GM18858 (cell line): ENCODE measurements around the gene SUSD4.

Source experiments
- ATAC-seq: cut with Tn5 transposase; IDR thresholded peaks from one replicate; pipeline ENCODE4 v1.9.1; 2021; ENCODE audit not compliant: unreplicated experiment

The SUSD4 gene

DNA sequence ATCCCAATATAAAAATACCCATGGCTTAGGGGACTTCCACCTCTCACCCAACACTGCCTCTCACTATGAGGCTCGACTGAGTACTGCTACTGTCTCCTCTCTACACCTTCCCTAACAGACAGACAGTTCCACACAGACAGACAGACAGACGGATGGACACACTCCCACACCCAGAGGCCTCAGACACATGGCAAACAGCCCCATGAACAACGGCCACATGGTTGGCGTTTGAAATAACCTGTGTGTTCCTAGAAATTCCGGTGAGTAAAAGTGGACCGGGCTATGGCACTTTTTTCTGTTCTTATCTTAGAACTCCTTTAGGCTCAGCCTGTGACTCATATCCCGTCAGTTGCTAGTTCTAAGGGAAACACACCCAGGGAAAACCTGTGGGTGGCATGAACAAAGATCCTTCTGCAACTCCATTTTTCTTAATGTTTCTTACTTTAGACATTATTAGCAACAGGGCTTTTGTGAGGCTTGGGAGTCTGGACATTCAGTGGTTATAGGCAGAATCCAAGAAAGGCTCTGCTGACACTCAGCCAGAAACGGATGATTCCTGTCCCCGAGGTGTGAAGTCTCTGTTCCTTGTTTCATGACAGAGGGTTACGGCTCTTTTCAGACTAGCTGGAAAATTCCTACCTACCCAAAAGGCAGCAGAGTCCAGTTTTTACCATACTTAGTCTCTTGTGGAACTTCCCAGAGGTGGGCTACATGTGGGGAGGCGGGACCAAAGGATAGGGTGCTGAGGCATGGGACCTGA, 130.4 kb downstream of the SUSD4 start:
- ATAC-seq: no peak

DNA sequence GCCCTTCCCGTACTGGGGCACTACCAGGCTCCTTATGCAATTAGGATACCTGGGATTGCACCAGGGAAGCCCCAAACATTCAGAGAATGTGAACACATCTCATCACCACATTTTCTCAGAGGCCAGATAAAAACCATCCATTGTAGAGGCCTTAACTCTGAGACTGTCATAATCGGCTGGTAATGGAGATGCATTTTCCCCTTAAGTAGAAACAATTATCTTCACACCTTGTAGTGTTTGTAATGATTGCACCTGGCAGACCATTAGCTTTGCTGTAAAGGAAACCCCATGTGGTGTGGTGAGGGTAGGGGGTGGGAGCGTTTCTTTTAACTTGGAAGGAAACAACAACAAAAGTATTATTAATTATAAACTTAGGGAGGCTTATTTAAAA, 131.0 kb downstream of the SUSD4 start:
- ATAC-seq: no peak

DNA sequence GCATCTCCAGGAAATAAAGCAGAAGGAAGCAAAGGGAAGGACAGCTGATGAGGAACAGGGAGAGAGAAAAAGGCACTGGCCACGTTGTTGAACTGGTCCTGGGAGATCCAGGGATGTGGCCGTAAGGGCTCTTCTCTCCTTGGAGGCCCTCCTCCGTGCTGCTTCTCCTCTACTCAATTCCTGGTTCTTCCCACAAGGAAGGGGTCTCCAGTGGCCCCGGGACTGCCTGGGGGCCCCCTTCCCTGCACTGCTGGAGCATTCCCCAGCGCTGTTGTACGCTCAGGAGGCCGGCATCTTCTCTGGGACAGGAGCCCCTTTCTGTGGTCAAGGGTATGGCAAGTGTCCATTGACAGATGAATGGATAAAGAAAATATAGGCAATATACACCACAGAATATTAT, 132.4 kb downstream of the SUSD4 start:
- ATAC-seq: no peak

DNA sequence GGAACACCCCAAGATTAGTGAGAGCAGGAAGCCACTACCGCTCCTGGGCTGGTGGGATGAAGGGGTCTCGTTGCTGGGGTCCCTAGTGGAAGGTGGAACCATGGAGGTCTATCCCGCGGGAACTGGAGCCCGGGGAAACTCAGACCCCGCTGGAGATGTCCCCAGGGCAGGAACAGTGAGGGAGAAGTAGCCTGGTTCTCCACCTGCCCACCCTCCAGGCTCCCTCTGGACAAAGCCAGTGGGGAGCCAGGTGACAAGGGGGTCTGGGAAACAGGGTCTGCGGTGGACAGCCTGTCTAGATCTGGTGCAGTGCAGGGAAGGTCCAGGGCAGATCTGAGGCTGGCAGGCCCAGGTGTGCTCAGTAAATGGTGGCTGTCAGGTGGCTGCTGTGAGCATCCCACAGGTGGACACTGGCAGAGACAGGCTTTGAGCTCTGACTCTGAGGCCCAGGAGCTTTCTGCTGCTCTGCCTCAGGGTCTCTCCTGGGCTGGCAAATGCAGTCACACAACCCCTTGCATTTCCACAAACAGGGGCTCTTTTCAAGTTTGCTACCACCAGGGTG, 132.9 kb downstream of the SUSD4 start:
- no peak for ATAC-seq

DNA sequence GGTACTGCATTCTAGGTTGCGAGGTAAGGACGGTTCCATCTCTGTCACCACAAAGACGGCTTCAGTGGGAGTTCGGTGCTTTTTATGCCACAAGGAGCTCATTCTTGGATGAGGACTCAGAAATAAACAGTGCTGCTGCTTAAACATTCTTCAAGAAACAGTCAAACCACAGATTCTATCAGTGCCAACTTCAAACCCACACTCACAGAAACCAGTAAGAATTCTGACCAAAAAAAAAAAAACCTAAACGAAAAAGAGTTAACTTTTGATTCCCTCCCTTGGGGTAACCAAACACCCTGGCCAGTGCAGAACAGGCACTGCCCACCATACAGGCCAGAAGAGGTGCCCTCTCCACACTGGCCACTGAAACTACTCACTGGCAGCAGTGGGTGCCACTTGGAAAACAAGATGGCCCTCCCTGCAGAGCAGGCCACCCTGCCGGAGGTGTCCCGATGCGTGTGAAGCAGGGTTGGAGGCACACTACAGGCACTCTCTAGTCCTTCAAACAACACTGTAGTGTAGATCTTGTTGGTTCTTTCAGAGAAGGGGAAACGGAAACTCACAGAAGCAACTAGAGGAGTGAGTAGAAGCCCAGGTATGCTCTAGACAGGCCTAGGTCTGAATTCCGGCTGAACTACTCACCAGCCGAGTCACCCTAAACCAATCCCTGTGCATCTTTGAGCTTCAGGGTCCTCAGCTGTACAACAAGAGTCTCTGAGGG, 133.7 kb downstream of the SUSD4 start:
- ATAC-seq: no peak

DNA sequence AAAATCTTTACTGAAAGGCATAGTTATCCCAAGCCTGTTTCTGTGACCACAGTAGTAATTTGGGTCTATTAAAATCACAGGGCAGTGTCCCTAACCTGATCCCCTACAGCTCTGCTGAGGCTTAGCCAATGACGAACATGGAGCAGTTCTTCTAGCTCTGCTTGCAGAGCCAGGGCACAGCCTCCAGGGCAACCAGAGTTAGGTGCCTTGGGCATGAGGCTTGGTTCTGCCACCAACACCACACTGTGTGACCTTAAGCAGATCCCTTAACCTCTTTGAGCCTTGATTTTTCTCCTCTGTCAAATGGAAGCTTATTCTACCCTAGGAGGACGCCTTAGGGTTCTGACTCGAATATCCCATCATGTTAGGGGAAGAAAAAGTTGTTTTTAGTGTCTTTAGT, 134.2 kb downstream of the SUSD4 start:
- ATAC-seq: no peak

DNA sequence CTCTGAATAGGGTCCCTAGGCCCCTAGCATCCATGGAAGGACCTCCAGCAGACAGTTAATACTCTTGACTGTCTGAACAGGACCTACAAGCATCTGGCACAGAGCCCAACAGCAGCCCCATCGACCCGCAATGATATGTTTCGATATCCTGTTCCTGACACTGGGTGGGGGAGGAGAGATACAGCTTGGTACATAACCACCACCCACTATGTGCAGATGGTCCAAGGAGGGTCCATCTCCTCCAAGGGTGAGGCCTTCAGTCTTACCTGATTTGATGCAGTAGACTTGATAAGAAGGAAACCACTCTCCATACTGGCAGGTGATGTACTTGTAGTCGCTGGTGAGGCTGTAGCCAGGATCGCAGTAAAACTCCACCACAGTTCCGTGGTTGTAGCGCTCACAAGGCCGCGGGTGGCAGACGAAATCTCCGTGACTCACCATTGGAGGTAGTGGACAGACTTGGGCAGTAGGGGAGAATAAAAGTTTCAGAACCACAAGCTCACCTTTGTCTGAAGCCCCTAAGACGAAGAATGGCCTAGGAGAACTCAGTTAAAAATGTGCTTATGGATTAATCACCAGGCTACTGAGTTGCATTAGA, 134.9 kb downstream of the SUSD4 start:
- no peak for ATAC-seq

DNA sequence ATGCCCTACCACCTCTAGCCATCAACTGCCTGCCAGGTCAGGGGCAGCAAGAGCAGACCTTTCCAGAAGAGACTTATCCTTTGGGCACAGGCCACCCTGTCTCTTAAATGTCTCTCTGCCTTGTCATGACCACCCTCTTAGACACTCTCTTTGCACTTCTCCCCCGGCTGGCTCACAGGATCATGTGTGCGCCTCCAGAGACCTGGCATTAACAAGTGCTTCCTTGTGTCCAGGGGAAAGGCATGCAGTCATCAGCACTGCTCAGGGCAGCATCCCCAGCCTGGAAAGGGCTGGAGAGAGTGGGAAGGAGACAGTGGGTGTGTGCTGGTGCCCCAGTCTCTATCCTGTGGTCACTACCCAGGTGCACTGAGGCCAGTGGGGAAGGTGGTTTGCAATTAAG, 135.8 kb downstream of the SUSD4 start:
- no peak for ATAC-seq

DNA sequence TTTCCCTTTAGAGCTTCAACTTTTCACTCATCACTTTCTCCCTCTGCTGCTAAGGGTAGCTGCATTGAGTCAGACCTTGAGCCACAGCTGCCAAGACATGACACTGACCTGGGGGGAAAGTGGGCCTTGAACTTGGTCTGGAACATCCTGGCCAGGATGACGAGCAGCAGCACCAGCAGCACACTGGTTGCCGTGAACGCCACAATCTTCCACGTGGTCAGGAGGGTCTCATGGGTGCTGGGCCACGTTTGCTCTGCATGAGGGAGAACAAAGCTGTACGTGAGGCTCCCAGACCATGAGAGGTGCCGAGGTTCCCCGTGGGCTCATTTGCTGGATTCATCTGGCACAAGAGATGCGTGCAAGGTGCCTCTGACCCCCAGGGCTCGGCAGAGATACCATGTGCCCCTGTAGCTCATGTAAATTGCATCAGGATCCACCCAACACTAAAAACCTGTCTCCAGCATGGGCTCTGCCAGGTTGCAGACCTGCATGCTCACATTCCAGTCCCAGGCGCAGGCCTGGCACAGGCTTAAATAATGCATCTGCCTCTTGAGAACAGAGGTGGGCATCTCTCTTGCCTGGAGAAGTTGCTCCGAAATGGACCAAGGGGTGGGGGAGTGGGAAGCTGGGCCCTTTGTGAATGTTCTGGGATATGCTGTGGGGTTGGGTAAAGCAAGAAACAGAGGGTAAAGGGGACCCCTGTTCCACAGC, 136.3 kb downstream of the SUSD4 start:
- ATAC-seq: no peak

DNA sequence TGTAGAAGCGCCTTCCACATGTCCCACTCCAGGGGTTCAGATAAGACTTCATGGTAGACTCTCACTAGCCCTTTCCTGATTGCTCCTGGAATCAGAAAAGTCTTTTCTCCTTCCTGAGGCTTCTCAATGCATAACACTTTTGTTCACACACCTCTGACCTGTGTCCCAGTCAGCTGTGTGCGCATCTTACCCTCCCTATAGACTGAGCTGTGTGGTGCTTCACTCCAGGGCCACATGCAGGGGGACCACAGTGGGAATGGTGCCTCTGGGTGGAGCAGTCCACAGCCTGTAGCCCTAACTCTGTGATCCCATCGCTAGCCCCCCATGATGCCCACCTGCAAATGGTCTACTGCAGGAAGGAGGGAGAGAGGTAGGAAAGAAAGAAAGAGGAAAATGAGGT, 136.9 kb downstream of the SUSD4 start:
- ATAC-seq: no peak

DNA sequence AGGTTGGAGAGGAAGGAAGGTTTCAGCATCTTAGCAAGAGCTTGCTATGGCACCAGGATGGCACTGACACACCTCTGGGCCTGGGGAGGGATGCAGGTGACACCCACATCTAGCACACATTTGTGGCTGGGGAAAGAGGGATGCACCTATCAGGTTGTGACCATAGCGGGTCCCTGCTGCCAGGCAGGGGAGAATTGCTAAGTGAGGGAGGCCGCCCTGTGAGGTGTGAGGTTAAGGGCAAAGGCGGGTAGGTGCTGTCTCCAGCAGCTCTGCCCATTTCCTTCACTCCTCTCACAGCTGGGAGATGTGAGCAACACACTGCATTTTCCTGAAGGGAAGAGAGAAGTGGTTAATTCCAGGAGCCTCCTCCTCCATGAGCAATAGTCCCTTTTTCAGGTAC, 137.7 kb downstream of the SUSD4 start:
- ATAC-seq: no peak

DNA sequence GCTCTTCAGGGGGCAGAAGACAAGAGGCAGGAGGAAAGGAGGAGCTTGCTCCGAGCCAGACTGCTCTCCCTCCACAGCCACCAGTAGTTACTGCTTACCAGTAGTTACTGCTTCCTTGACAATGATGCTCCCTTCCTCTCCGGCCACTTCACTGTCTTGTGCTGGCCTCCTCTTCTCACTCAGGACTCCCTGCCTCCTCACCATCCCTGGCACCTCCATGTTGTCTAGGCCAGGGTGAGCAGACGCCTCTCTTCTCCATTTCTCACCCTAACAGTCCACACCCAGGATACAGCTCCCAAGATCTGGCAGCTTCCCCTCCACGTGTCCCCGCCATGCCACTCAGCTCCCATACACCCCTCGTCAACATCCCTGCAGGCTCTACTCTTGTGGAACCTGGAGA, 138.5 kb downstream of the SUSD4 start:
- ATAC-seq: no peak

DNA sequence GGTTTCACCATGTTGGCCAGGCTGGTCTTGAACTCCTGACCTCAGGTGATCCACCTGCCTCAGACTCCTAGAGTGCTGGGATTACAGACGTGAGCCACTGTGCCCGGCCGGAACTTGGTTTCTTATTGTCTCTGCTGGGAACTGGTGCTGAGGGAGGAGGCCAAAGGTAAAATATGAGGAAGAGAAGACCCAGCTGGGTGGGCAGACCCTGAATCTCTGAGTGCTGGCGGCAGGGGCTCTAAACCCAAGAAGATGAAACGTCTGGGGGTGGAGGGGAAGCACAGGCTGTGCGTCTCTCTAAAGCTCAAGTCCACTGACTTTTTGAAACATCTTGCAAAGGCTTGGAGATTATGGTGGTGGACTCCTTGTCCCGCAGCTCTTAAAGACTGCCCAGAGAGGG, 138.9 kb downstream of the SUSD4 start:
- no peak for ATAC-seq

DNA sequence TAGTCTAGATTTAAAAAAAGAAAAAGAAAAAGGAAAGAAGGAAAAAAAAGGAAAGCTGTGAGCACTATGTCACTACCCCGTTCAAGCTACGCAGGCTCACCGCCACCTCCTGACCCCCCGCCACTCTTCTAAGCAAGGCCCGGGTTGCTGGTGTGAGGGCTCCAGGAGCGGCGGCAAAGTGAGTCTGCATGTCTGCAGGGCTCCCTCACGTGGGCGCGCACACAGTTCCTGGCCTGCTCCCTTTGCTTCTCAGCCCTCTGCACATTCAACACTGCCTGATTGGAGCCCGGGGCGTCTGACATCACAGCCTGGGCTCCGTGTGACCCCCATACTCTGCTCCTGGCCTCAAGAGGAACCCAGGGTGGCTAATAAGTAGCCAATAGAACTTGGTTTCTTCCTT, 139.5 kb downstream of the SUSD4 start:
- no peak for ATAC-seq

DNA sequence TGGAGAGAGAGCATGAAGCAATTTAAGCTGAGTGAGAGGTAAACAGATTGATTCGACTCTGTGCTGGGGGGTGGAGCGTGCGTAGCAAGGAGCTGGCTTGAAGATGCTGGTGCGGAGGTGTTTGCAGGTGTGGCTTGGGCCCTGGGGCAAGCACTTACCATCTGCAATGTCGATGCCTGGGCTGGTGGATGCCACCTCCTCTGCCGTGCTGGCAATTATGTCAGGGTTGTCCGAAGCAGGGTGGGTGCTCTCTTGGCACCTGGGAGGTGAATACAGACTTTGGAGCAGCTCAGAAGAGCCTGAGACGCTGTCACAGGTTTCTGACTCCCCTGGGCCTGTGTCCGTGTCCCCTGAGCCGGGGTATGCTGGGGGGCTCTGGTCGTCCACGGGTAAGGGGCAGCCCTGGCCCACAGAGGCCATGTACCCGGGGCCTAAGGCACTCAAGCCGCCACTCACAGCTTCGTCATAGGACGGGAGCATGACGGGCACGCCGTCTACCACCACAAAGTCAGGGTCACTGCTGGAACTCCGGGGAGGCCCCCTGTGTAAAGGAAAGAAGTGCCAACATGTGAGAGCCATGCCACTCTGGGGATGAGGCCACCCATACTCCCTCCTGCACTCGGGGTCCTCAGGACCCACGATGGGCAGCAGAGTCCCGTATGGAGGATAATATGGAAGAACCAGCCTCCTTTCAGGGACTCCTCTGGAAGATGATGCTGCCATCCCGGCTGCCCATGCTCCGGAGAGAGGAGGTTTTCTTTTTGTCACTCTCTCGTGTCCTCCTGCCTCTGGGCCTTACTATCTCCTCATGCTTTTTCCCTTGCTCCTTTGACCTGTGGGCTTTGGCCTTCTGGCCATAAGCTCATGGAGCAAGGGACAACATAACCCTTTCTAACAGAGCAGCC, 140.6 kb downstream of the SUSD4 start:
- no peak for ATAC-seq

DNA sequence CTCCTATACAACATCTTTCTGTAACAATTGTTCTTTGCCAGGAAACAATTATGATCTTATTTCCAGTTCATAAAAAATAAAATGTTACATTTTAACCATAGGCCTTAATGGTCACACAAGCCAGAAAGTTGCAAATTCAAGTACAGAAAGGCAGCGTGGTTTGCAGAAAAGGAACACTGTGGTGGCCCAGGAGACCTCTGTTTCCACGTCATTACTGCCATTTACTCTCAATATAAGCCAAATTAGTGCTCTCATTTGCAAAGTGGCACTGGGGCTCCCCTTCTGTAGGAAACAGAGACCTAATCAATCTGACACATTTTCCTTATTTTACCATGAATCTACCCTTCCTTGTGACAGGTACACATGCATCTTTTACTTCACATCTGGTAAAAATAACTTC, 141.6 kb downstream of the SUSD4 start:
- ATAC-seq: no peak

DNA sequence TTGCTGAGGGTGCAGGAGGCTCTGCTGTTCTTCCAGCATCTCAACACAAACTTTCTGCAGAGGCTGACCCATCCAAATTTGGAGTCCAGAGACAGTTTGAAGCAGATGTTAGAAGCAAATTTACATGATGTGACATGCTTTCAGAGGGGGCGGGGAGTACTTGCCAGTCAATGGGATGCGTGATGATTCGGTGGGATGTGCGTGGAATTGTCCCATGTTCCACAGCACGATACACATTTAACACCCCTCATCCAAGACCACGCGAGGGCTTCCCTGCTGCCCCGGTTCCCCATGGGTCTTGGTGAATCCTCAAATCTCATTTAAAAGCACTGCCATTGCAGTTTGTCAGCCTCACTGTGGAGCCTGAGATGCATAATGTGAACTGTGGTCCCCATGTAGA, 142.3 kb downstream of the SUSD4 start:
- ATAC-seq: no peak

DNA sequence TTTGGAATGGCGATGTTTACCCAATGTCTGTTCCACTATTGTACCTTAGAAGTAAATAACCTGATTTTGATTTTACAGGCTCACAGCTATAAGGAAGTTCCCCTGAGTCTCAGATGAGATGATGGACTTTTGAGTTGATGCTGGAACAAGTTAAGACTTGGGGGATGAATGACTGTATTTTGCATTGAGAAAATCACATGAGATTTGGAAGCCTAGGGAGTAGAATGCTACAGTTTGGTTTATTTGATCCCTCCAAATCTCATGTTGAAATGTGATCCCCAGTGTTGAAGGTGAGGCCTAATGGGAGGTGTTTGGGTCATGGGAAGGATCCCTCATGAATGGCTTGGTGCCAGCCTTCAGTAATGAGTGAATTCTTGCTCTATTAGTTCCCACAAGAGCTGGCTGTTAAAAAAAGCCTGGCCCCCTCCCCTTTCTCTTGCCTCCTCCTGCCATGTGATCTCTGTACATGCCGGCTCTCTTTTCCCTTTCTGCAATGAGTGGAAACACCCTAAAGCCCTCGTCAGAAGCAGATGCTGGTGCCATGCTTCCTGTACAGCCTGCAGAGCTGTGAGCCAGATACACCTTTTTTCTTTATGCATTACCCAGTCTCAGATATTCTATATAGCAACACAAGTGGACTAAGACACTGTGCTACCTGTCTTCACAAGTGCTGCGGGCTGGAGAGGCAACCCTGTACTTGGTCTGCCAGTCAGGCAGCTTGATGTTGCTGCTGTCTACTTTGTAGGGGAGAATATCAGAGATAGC, 143.9 kb downstream of the SUSD4 start:
- no peak for ATAC-seq

DNA sequence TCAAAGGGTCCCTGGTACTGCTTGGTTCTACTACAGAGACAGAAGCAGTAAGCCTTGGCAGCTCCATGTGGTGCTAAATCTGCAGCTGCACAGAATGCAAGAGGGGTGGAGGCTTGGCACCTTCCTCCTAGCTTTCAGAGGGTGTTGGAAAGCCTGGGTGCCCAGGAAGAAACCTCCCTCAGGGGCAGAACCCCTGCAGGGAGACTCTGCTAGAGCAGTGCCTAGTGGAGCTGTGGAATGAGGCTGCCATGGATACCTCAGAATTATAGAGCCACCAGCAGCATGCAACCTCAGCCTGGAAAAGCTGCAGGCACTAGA, 144.7 kb downstream of the SUSD4 start:
- ATAC-seq: no peak

DNA sequence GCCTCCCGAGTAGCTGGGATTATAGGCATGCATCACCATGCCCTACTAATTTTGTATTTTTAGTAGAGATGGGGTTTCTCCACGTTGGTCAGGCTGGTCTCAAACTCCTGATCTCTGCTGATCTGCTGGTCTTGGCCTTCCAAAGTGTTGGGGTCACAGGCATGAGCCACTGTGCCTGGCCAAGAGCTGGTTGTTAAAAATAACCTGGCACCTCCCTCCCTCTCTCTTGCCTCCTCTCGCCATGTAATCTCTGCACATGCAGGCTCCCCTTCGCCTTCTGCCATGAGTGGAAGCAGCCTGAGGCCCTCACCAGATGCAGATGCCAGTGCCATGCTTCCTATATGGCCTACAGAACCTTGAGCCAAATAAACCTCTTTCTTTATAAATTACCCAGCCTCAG, 146.2 kb downstream of the SUSD4 start:
- no peak for ATAC-seq
